ENCODE measurements around the gene RNPS1. TPM values are rescaled to one million over a fixed set of nuclear protein-coding genes. Genes with fewer than 3 reads are reported as not detected.
A peak's percentile ranks its signal among the peaks of the same experiment; 100 is the strongest.

RNPS1 gene
- total and polyA plus RNA-seq, 9 of the 15 experiments (the other 6 are each of a cell fraction or from before 2014, with no cell fraction given) = 44.9 to 338 (median 202) TPM

DNA sequence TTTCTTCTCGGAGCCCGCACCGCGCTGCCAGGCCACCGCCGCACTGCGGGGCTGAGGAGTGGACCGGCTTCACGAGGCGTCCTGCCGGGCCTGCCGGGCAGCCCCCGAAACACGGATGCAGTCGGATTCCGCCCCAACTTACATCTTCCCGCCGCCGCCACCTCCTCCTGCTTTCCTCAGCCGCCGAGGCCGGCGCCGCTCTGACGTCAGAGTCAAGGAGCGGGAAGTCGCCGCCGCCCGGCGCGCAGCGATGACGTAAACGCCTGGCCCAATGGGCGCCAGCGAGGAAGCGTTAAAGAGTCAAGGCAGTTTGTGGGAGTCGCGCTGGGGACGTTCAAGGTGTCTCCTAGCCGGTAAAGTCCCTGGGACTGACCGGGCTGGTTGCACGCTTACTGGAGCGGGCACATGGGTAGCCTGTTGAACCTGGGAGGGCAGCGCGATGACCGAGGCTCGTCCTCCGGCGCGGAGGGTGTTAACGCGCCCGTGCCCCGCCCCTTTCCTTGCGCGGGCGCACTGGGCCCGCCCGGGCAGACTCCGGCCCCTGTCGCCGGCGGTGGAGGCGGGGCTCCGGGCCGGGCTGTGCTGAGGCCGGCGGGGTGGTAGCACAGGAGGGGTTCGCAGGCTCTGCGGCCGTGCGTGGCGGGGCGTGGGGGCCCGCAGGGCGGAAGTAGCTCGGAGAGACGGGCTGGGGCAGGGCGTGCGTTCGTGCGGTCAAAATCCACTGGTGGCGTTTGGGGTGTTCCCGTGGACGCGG is at the start of gene RNPS1 (continued):
- no peak for TF ChIP-seq ZNF140 (CRISPR knock-in tag; IDR thresholded peaks at IDR 0.05)
- TF ChIP-seq PKNOX1 (IDR thresholded peaks at IDR 0.05) = no peak
- no peak for TF ChIP-seq ZNF282 (CRISPR knock-in tag; IDR thresholded peaks at IDR 0.05)
- TF ChIP-seq USF2 (CRISPR knock-in tag; IDR thresholded peaks at IDR 0.05) = no peak
- TF ChIP-seq HEY1 (CRISPR knock-in tag; IDR thresholded peaks at IDR 0.05; ENCODE audit: borderline replicate concordance) = no peak; the same call in 1 of the 2 replicates
- TF ChIP-seq MIER1 (IDR thresholded peaks at IDR 0.05; ENCODE audit: low read depth) = no peak
- no peak for TF ChIP-seq TFE3 (CRISPR knock-in tag; IDR thresholded peaks at IDR 0.05)
- TF ChIP-seq, protein P1, sequence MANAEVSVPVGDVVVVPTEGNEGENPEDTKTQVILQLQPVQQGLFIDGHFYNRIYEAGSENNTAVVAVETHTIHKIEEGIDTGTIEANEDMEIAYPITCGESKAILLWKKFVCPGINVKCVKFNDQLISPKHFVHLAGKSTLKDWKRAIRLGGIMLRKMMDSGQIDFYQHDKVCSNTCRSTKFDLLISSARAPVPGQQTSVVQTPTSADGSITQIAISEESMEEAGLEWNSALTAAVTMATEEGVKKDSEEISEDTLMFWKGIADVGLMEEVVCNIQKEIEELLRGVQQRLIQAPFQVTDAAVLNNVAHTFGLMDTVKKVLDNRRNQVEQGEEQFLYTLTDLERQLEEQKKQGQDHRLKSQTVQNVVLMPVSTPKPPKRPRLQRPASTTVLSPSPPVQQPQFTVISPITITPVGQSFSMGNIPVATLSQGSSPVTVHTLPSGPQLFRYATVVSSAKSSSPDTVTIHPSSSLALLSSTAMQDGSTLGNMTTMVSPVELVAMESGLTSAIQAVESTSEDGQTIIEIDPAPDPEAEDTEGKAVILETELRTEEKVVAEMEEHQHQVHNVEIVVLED (CRISPR knock-in tag; IDR thresholded peaks at IDR 0.05) = peak; percentile 77
- no peak for TF ChIP-seq ZKSCAN1 (IDR thresholded peaks at IDR 0.05; ENCODE audit: low read depth, low read length)
- TF ChIP-seq ARHGAP35 (IDR thresholded peaks at IDR 0.05; ENCODE audit: partially characterized antibody) = no peak
- TF ChIP-seq CREB1 (IDR thresholded peaks at IDR 0.05) = peak; percentile 99
- TF ChIP-seq CREB1 (CRISPR knock-in tag; IDR thresholded peaks at IDR 0.05) = peak; percentile 100
- TF ChIP-seq SLC30A9 (CRISPR knock-in tag; IDR thresholded peaks at IDR 0.05) = no peak
- TF ChIP-seq, protein P2, sequence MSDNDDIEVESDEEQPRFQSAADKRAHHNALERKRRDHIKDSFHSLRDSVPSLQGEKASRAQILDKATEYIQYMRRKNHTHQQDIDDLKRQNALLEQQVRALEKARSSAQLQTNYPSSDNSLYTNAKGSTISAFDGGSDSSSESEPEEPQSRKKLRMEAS (CRISPR knock-in tag; IDR thresholded peaks at IDR 0.05) = peak; percentile 96
- no peak for TF ChIP-seq ZFP1 (CRISPR knock-in tag; IDR thresholded peaks at IDR 0.05)
- TF ChIP-seq ZFP30 (CRISPR knock-in tag; IDR thresholded peaks at IDR 0.05; ENCODE audit: borderline replicate concordance) = no peak
- no peak for TF ChIP-seq POU5F1 (IDR thresholded peaks at IDR 0.05; ENCODE audit: borderline replicate concordance, low read depth, low read length, partially characterized antibody)
- TF ChIP-seq ZNF518B (CRISPR knock-in tag; IDR thresholded peaks at IDR 0.05) = no peak

All from K562 (cell line).